ENCODE measurements around the gene PAK2.
"Not testable (repeated sequence)": the region's sequence is repeated elsewhere in the genome, so short reads cannot be mapped to it uniquely, and the experiment has no call there.

The PAK2 gene

GRCh38 chr3:196849180-196849741, 109.6 kb downstream of the PAK2 start:
- DNase-seq = no peak

- not testable (repeated sequence) for DNase-seq
These were observed 123.3 kb downstream of the PAK2 start for GRCh38 chr3:196863000-196863399.

- no peak for DNase-seq
These were observed 127.5 kb downstream of the PAK2 start for GRCh38 chr3:196867155-196867506.

- DNase-seq = peak; percentile 90
These were observed 128.0 kb downstream of the PAK2 start, which contains the start of gene SENP5 for GRCh38 chr3:196867507-196868296. Gene SENP5 (plus strand): TSS chr3:196867920. CDS start chr3:196885182, 17,262 bp downstream.

GRCh38 chr3:196868297-196868661, 128.6 kb downstream of the PAK2 start:
- peak; percentile 17 for DNase-seq

GRCh38 chr3:196872316-196872715, 132.7 kb downstream of the PAK2 start:
- DNase-seq = no peak

GRCh38 chr3:196874511-196875094, 134.9 kb downstream of the PAK2 start:
- DNase-seq = not testable (repeated sequence)

GRCh38 chr3:196875258-196875657, 135.6 kb downstream of the PAK2 start:
- DNase-seq = no peak
